ENCODE measurements around the gene ELP1.

The ELP1 gene

DNA sequence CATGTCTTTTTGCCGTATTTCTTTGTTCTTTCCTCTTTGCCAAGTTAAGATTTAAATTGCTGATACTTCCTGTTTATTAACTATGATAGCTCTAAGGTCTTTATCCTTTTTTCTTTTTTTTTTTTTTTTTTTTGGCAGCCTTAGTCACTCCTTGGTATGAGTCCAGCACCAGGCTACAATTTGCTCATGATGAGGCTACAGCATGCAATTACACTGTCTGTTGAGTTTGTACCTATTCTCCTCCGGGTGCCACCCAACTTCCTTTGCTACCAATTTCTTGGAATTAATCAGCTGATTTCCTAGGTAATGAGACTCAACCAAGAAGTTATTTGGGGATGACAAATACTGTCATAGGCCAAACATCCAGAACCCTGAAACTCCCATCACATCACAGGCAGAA lies 103.7 kb downstream of the ELP1 start:
- Histone ChIP-seq H3K36me3 (replicated peaks; ENCODE audit: insufficient read depth, low read length) (no peaks in the 10 kb centered on the region), H3K27ac (ENCODE audit: low read length) (no peak overlapping the region), H3K4me2 (ENCODE audit: low read depth, low read length) (no peak overlapping the region), H3K79me2 (ENCODE audit: low read length) (no peaks in the 10 kb centered on the region), H3K9ac (ENCODE audit: low read length) (no peak overlapping the region), H3K4me1 (ENCODE audit: low read length) (peaks cover 5% of the 10 kb centered on the region), H3K27me3 (replicated peaks; ENCODE audit: insufficient read depth, low read length) (no peaks in the 10 kb centered on the region), H4K20me1 (ENCODE audit: insufficient read depth, low read length) (no peaks in the 10 kb centered on the region), H3K9me2 (replicated peaks; ENCODE audit: insufficient read depth, low read length) (no peaks in the 10 kb centered on the region), H3K9me3 (replicated peaks; ENCODE audit: insufficient read depth, low read length) (no peaks in the 10 kb centered on the region), H3K4me3 (ENCODE audit: low read length) (no peak overlapping the region), H2AFZ (ENCODE audit: low read length) (no peak overlapping the region), H3F3A (ENCODE audit: insufficient read depth, low read length) (no peaks in the 10 kb centered on the region)
- no peak for DNase-seq
- TF ChIP-seq EZH2phosphoT487 (IDR thresholded peaks at IDR 0.05; ENCODE audit: low read length) (no peak), EZH2 (optimal IDR thresholded peaks at IDR 0.05; ENCODE audit: low read depth, low read length) (no peak)
- TF ChIP-seq, protein P1, sequence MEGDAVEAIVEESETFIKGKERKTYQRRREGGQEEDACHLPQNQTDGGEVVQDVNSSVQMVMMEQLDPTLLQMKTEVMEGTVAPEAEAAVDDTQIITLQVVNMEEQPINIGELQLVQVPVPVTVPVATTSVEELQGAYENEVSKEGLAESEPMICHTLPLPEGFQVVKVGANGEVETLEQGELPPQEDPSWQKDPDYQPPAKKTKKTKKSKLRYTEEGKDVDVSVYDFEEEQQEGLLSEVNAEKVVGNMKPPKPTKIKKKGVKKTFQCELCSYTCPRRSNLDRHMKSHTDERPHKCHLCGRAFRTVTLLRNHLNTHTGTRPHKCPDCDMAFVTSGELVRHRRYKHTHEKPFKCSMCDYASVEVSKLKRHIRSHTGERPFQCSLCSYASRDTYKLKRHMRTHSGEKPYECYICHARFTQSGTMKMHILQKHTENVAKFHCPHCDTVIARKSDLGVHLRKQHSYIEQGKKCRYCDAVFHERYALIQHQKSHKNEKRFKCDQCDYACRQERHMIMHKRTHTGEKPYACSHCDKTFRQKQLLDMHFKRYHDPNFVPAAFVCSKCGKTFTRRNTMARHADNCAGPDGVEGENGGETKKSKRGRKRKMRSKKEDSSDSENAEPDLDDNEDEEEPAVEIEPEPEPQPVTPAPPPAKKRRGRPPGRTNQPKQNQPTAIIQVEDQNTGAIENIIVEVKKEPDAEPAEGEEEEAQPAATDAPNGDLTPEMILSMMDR (IDR thresholded peaks at IDR 0.05; ENCODE audit: low read length) = no peak

DNA sequence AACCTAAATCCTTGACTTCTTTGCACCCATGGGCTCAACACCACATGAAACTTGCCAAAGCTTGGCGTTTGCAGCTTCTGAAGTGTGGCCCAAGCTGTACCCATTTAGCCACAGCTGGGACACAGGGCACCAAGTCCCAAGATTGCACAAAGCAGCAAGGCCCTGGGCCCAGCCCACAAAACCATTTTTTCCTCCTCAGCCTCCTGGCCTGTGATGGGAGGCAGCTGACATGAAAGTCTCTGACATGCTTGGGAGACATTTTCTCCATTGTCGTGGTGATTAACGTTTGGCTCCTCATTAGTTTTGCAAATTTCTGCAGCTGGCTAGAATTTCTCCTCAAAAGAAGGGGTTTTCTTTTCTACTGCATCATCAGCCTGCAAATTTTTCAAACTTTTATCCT lies 110.1 kb downstream of the ELP1 start:
- no peaks in the 10 kb centered on the region for H3K27me3 ChIP-seq (replicated peaks; ENCODE audit: insufficient read depth, low read length)
- H3K9ac ChIP-seq (ENCODE audit: low read length) = no peak overlapping the region
- no peak overlapping the region for H3K27ac ChIP-seq (ENCODE audit: low read length)
- H3K4me1 ChIP-seq (ENCODE audit: low read length) = no peaks in the 10 kb centered on the region
- no peak overlapping the region for H3K4me2 ChIP-seq (ENCODE audit: low read depth, low read length)
- TF ChIP-seq EZH2 (optimal IDR thresholded peaks at IDR 0.05; ENCODE audit: low read depth, low read length) (no peak), EZH2phosphoT487 (IDR thresholded peaks at IDR 0.05; ENCODE audit: low read length) (no peak)
- TF ChIP-seq, protein P1 (IDR thresholded peaks at IDR 0.05; ENCODE audit: low read length) = no peak
- H3K9me2 ChIP-seq (replicated peaks; ENCODE audit: insufficient read depth, low read length) = no peaks in the 10 kb centered on the region
- no peak overlapping the region for H2AFZ ChIP-seq (ENCODE audit: low read length)
- H3K4me3 ChIP-seq (ENCODE audit: low read length) = no peak overlapping the region
- DNase-seq = no peak
- no peaks in the 10 kb centered on the region for H3K9me3 ChIP-seq (replicated peaks; ENCODE audit: insufficient read depth, low read length)
- H3K36me3 ChIP-seq (replicated peaks; ENCODE audit: insufficient read depth, low read length) = no peaks in the 10 kb centered on the region
- H4K20me1 ChIP-seq (ENCODE audit: insufficient read depth, low read length) = no peaks in the 10 kb centered on the region
- no peaks in the 10 kb centered on the region for H3K79me2 ChIP-seq (ENCODE audit: low read length)
- H3F3A ChIP-seq (ENCODE audit: insufficient read depth, low read length) = no peaks in the 10 kb centered on the region
